ENCODE results near the gene GON7.

GON7 gene

DNA sequence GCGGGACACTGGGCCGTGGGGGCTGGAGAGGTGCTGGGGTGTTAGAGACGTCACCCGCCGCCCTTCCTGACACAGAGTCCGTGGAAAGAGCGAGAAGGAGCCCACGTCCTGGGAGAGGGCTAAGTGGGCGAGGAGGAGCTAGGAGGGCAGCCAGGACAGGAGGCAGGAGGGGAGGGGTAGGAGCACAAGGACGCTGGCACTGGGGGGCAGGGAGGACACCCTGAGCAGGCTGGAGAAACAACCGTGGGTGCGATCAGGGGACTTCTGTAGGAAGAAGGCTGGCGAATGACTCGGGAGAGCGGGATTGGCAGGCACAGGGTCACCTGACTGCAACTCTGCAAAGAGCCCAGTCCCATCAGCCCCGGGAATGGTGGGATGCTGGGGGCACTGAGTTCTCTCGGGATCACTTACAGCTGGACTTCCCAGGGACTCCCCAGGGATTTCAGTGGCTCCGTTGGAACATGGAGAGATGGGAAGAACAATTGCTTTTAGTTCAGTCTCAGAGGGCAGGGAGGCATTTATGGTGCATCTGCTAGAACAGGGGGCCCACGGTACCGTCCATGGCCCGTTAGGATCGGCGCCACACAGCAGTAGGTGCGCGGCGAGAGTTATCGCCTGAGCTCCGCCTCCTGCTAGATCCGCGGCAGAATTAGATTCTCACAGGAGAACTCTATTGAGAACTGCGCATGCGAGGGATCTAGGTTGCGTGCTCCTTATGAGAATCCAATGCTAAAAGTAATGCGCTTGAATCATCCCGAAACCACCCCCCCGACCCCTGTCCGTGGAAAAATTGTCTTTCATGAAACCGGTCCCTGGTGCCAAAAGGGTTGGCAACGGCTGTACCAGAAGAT, 24.5 kb upstream of the GON7 start:
- H3K4me3 ChIP-seq (ENCODE audit: low read length in 2 of 2): peak overlapping the region; percentile 79
- peak overlapping the region; percentile 54 to 68 for H3K9ac ChIP-seq (ENCODE audit: low read length in 2 of 2)
- H3K36me3 ChIP-seq (ENCODE audit: control insufficient read depth in 2 of 2, insufficient read depth in 2 of 2, low read length in 2 of 2): peaks cover 15 to 18% of the 10 kb centered on the region in 2 donors
- H3K27me3 ChIP-seq (ENCODE audit: control insufficient read depth in 1 of 2, insufficient read depth in 2 of 2, low read length in 2 of 2): peaks cover 0 to 2% of the 10 kb centered on the region in 2 donors
- no peaks in the 10 kb centered on the region for H3K9me3 ChIP-seq (ENCODE audit: control insufficient read depth in 2 of 2, low read length in 2 of 2)
- H3K27ac ChIP-seq (ENCODE audit: low read length): no peak overlapping the region
- peaks cover 14% of the 10 kb centered on the region for H3K4me1 ChIP-seq (ENCODE audit: control insufficient read depth, insufficient read depth, low read length)

GRCh38 chr14:93230539-93230938, 23.7 kb upstream of the GON7 start:
- Histone ChIP-seq H3K9ac (ENCODE audit: low read length in 2 of 2) (no peak overlapping the region), H3K4me1 (ENCODE audit: control insufficient read depth, insufficient read depth, low read length) (peaks cover 14% of the 10 kb centered on the region), H3K4me3 (ENCODE audit: low read length in 2 of 2) (peak overlapping the region in 1 of 2 donors; percentile 79), H3K9me3 (ENCODE audit: control insufficient read depth in 2 of 2, low read length in 2 of 2) (no peaks in the 10 kb centered on the region), H3K27me3 (ENCODE audit: control insufficient read depth in 1 of 2, insufficient read depth in 2 of 2, low read length in 2 of 2) (peaks cover 0 to 2% of the 10 kb centered on the region in 2 donors), H3K36me3 (ENCODE audit: control insufficient read depth in 2 of 2, insufficient read depth in 2 of 2, low read length in 2 of 2) (peaks cover 15 to 26% of the 10 kb centered on the region in 2 donors), H3K27ac (ENCODE audit: low read length) (no peak overlapping the region)

DNA sequence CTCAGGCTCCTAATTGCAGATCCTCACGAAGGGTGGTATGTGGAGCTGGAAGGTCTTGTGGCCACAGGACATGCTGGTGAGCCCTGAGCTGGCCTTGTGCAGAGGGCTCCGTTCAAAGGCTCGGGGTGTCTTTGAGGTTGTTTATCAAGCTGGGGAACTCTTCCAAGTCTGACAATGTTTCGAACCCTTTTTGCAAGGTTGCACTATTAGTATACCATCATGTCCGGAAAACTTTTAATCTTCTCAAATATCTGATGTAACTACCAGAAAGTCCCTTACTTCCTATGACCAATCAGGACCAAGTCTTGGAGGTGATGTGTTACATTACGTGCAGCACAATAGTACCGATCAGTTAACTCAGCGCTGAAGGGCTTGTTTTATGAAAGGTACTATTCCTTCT, 21.7 kb upstream of the GON7 start:
- no peaks in the 10 kb centered on the region for H3K9me3 ChIP-seq (ENCODE audit: control insufficient read depth in 2 of 2, low read length in 2 of 2)
- peaks cover 0 to 2% of the 10 kb centered on the region in 2 donors for H3K27me3 ChIP-seq (ENCODE audit: control insufficient read depth in 1 of 2, insufficient read depth in 2 of 2, low read length in 2 of 2)
- no peak overlapping the region for H3K27ac ChIP-seq (ENCODE audit: low read length)
- no peak overlapping the region for H3K4me3 ChIP-seq (ENCODE audit: low read length in 2 of 2)
- peaks cover 24 to 29% of the 10 kb centered on the region in 2 donors for H3K36me3 ChIP-seq (ENCODE audit: control insufficient read depth in 2 of 2, insufficient read depth in 2 of 2, low read length in 2 of 2)
- peaks cover 12% of the 10 kb centered on the region for H3K4me1 ChIP-seq (ENCODE audit: control insufficient read depth, insufficient read depth, low read length)
- H3K9ac ChIP-seq (ENCODE audit: low read length in 2 of 2): no peak overlapping the region

GRCh38 chr14:93223565-93223964, 16.7 kb upstream of the GON7 start:
- Histone ChIP-seq H3K36me3 (ENCODE audit: control insufficient read depth in 2 of 2, insufficient read depth in 2 of 2, low read length in 2 of 2) (peaks cover 32 to 34% of the 10 kb centered on the region in 2 donors), H3K9ac (ENCODE audit: low read length in 2 of 2) (no peak overlapping the region), H3K27ac (ENCODE audit: low read length) (no peak overlapping the region), H3K4me1 (ENCODE audit: control insufficient read depth, insufficient read depth, low read length) (no peaks in the 10 kb centered on the region), H3K9me3 (ENCODE audit: control insufficient read depth in 2 of 2, low read length in 2 of 2) (no peaks in the 10 kb centered on the region), H3K27me3 (ENCODE audit: control insufficient read depth in 1 of 2, insufficient read depth in 2 of 2, low read length in 2 of 2) (no peaks in the 10 kb centered on the region), H3K4me3 (ENCODE audit: low read length in 2 of 2) (no peak overlapping the region)

DNA sequence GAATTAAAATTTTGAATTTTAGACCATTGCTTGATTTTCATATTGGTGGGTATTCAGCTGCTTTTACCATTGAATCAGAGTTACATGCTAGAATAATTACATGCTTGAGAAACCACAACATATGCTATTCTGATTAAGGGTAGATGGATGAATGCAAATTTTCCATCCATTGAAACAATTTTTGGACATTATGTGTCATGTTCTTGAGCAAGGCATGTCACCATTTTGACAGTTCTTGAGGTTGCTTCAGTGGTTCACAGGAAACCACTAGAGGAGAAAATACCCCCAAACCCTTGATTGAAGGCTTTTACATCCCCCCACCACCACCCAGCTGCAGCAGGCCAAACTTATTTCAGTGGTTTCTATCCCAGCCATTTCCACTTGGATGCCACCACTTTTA, 13.6 kb upstream of the GON7 start:
- Histone ChIP-seq H3K4me3 (ENCODE audit: low read length in 2 of 2) (no peak overlapping the region), H3K9me3 (ENCODE audit: control insufficient read depth in 2 of 2, low read length in 2 of 2) (no peaks in the 10 kb centered on the region), H3K36me3 (ENCODE audit: control insufficient read depth in 2 of 2, insufficient read depth in 2 of 2, low read length in 2 of 2) (peaks cover 25 to 30% of the 10 kb centered on the region in 2 donors), H3K27me3 (ENCODE audit: control insufficient read depth in 1 of 2, insufficient read depth in 2 of 2, low read length in 2 of 2) (no peaks in the 10 kb centered on the region), H3K4me1 (ENCODE audit: control insufficient read depth, insufficient read depth, low read length) (no peaks in the 10 kb centered on the region), H3K27ac (ENCODE audit: low read length) (no peak overlapping the region), H3K9ac (ENCODE audit: low read length in 2 of 2) (no peak overlapping the region)

- Histone ChIP-seq H3K4me3 (ENCODE audit: low read length in 2 of 2) (no peak overlapping the region), H3K36me3 (ENCODE audit: control insufficient read depth in 2 of 2, insufficient read depth in 2 of 2, low read length in 2 of 2) (peaks cover 28 to 29% of the 10 kb centered on the region in 2 donors), H3K4me1 (ENCODE audit: control insufficient read depth, insufficient read depth, low read length) (no peaks in the 10 kb centered on the region), H3K9ac (ENCODE audit: low read length in 2 of 2) (no peak overlapping the region), H3K27ac (ENCODE audit: low read length) (no peak overlapping the region), H3K9me3 (ENCODE audit: control insufficient read depth in 2 of 2, low read length in 2 of 2) (no peaks in the 10 kb centered on the region), H3K27me3 (ENCODE audit: control insufficient read depth in 1 of 2, insufficient read depth in 2 of 2, low read length in 2 of 2) (no peaks in the 10 kb centered on the region)
These were observed 12.3 kb upstream of the GON7 start for GRCh38 chr14:93219103-93219726.

DNA sequence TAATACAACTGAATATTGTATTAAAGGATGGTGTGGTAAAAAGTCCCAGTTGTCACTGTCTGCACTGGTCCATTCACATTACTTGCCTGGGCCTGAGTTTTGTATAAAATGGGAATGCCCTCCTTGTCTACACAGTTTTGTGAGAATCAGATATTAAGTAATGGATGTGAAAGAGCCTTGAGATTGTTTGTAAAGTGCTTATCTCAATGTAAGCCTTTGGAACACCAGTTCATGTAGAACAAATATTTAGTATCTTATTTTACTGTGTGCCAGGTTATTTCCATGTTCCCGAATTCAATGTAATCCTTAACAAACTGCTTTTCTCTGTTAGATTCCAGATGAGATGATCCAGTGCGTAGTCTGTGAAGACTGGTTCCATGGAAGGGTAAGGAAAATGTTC, 7.7 kb upstream of the GON7 start:
- Histone ChIP-seq H3K9ac (ENCODE audit: low read length in 2 of 2) (no peak overlapping the region), H3K27ac (ENCODE audit: low read length) (no peak overlapping the region), H3K27me3 (ENCODE audit: control insufficient read depth in 1 of 2, insufficient read depth in 2 of 2, low read length in 2 of 2) (no peaks in the 10 kb centered on the region), H3K9me3 (ENCODE audit: control insufficient read depth in 2 of 2, low read length in 2 of 2) (no peaks in the 10 kb centered on the region), H3K4me1 (ENCODE audit: control insufficient read depth, insufficient read depth, low read length) (no peaks in the 10 kb centered on the region), H3K4me3 (ENCODE audit: low read length in 2 of 2) (no peak overlapping the region), H3K36me3 (ENCODE audit: control insufficient read depth in 2 of 2, insufficient read depth in 2 of 2, low read length in 2 of 2) (peaks cover 25 to 30% of the 10 kb centered on the region in 2 donors)

DNA sequence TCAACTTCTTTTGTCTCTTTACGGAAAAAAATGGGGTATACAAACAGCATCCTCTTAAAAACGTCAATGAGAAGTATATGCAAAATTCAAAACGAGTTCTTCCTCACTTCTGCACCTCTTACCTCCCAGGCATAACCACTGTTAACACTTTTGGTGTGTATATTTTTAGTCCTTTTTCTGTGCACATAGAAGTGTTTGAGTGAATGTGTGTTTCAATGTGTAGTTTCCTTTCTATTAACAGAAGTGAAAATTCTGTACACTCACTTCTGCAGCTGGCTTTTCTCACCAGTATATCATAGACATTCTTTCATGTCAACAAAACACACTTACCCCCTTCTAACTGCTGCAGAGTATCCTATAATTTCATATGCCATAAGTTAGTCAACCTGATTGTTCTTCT, 5.6 kb upstream of the GON7 start:
- Histone ChIP-seq H3K36me3 (ENCODE audit: control insufficient read depth in 2 of 2, insufficient read depth in 2 of 2, low read length in 2 of 2) (peaks cover 25 to 26% of the 10 kb centered on the region in 2 donors), H3K27me3 (ENCODE audit: control insufficient read depth in 1 of 2, insufficient read depth in 2 of 2, low read length in 2 of 2) (no peaks in the 10 kb centered on the region), H3K4me3 (ENCODE audit: low read length in 2 of 2) (no peak overlapping the region), H3K4me1 (ENCODE audit: control insufficient read depth, insufficient read depth, low read length) (peaks cover 6% of the 10 kb centered on the region), H3K9me3 (ENCODE audit: control insufficient read depth in 2 of 2, low read length in 2 of 2) (no peaks in the 10 kb centered on the region), H3K9ac (ENCODE audit: low read length in 2 of 2) (no peak overlapping the region), H3K27ac (ENCODE audit: low read length) (no peak overlapping the region)

DNA sequence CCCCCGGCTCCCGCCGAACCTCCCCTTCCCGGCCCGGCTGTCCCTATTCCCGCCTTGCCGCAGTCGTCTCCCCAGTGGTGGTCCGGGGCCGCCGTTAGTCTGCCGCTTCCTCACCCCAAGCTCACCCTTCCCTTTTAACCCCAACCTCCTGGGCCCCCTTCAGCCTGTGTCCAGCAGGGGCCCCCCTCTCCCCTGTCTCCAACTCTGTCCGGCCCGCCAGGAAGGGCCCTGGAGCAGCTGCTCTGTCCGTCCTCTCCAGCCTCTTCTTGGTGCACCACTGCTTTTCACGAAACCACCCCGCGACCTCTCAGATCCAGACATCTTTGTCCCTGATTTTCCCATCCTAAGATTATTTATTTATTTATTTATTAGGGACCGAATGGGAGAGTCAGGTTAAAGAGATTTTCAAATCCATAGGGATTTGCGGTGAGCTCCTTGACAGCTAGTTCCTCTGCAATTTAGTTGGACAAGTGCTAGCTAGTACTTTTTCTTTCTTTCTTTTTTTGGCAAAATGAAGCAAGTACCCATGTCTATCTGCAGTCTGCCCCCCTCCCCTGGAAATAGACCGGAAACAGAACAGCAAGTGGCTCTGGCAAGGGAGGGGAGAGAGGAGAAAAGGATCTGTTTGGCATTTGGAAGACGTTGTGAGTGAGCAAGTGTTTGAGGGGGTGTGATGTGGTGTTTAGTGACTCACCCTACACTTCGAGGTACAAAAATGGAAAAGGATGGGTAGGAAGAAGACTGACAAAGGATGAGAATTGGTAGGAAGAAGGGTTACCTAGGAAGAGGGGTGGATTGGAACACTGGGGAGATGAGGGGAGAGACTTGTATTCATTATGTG, 823 bp upstream of the GON7 start:
- peak overlapping the region; percentile 74 for H3K27ac ChIP-seq (ENCODE audit: low read length)
- H3K9me3 ChIP-seq (ENCODE audit: control insufficient read depth in 2 of 2, low read length in 2 of 2): no peaks in the 10 kb centered on the region
- no peaks in the 10 kb centered on the region for H3K27me3 ChIP-seq (ENCODE audit: control insufficient read depth in 1 of 2, insufficient read depth in 2 of 2, low read length in 2 of 2)
- peaks cover 15% of the 10 kb centered on the region for H3K4me1 ChIP-seq (ENCODE audit: control insufficient read depth, insufficient read depth, low read length)
- H3K4me3 ChIP-seq (ENCODE audit: low read length in 2 of 2): peak overlapping the region; percentile 94 to 96
- peak overlapping the region; percentile 82 to 86 for H3K9ac ChIP-seq (ENCODE audit: low read length in 2 of 2)
- peaks cover 6% of the 10 kb centered on the region in 2 donors for H3K36me3 ChIP-seq (ENCODE audit: control insufficient read depth in 2 of 2, insufficient read depth in 2 of 2, low read length in 2 of 2)

DNA sequence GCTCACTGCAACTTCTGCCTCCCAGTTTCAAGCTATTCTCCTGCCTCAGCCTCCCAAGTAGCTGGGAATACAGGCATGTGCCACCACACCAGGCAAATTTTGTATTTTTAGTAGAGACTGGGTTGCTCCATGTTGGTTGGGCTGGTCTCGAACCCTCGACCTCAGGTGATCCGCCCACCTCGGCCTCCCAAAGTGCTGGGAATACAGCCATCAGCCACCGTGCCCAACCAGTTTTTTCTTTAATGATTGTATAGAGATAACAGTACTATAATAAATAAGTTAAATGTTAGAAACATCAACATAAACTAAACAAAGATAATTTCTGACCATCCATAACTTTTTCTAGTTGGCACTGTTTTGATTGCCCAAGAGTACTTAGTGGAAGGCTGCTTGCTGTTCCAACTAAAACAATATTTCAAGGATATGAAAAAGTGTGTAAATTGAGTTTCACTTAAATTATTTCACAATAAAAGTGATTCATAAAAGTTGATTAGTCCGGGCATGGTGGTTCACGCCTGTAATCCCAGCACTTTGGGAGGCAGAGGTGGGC, 5.6 kb downstream of the GON7 start:
- peaks cover 5% of the 10 kb centered on the region for H3K4me1 ChIP-seq (ENCODE audit: control insufficient read depth, insufficient read depth, low read length)
- H3K27ac ChIP-seq (ENCODE audit: low read length): no peak overlapping the region
- no peak overlapping the region for H3K9ac ChIP-seq (ENCODE audit: low read length in 2 of 2)
- H3K4me3 ChIP-seq (ENCODE audit: low read length in 2 of 2): no peak overlapping the region
- H3K36me3 ChIP-seq (ENCODE audit: control insufficient read depth in 2 of 2, insufficient read depth in 2 of 2, low read length in 2 of 2): no peaks in the 10 kb centered on the region
- no peaks in the 10 kb centered on the region for H3K9me3 ChIP-seq (ENCODE audit: control insufficient read depth in 2 of 2, low read length in 2 of 2)
- H3K27me3 ChIP-seq (ENCODE audit: control insufficient read depth in 1 of 2, insufficient read depth in 2 of 2, low read length in 2 of 2): no peaks in the 10 kb centered on the region
